K562 (cell line): Measurements from ENCODE around the gene GSS. TPM values are rescaled to one million over a fixed set of nuclear protein-coding genes. Genes with fewer than 3 reads are reported as not detected.

Experiments used
- BMI1 ChIP-seq: fragments of 150-350 bp; IDR thresholded peaks from 2 replicates; pipeline ENCODE4 v1.6.1; 2014; ENCODE audit warnings: low read length
- BRF1 ChIP-seq: IDR thresholded peaks from 3 replicates; pipeline ENCODE4 v1.6.1; 2011; ENCODE audit warnings: borderline replicate concordance, mild to moderate bottlenecking; ENCODE audit not compliant: insufficient read length; ENCODE audit errors: extremely low read depth
- CBX2 ChIP-seq: fragments of 200-600 bp; sonication (generic); IDR thresholded peaks from one replicate; pipeline ENCODE4 v1.6.1; 2012; ENCODE audit warnings: mild to moderate bottlenecking, low read length, inconsistent platforms; ENCODE audit not compliant: insufficient read depth, poor library complexity, severe bottlenecking
- CHCHD3 ChIP-seq: fragments of 250-450 bp; sonication (Bioruptor Pico); IDR thresholded peaks from 2 replicates; pipeline ENCODE4 v2.1.2; 2022; ENCODE audit warnings: mild to moderate bottlenecking
- CREBBP ChIP-seq: IDR thresholded peaks from one replicate; pipeline ENCODE4 v1.6.1; 2012; ENCODE audit warnings: low read depth, mild to moderate bottlenecking, control low read depth, inconsistent platforms, low read length
- FOXO4 ChIP-seq: fragments of 450-650 bp; formaldehyde crosslinking; IDR thresholded peaks from 2 replicates; pipeline ENCODE4 v1.4.0; 2020; ENCODE audit warnings: mild to moderate bottlenecking, moderate library complexity
- HNRNPH1 ChIP-seq: fragments of 200-400 bp; formaldehyde crosslinking; optimal IDR thresholded peaks from 2 replicates; pipeline ENCODE3; 2017; ENCODE audit warnings: low read depth, mild to moderate bottlenecking, low read length, moderate library complexity
- KDM4B ChIP-seq, 2 experiments: fragments of 450-650 bp in 1 of 2; sonication (generic) in 1 of 2; IDR thresholded peaks; 2 replicates each; pipeline ENCODE4 v1.6.1; 2016 to 2017; ENCODE audit warnings: borderline replicate concordance in 2 of 2, antibody characterized with exemption in 1 of 2, low read depth in 1 of 2, mild to moderate bottlenecking in 1 of 2
- KLF13 ChIP-seq: fragments of 450-650 bp; IDR thresholded peaks from 2 replicates; pipeline ENCODE4 v1.6.1; 2016; ENCODE audit warnings: missing genetic modification characterization, low read depth, mild to moderate bottlenecking, missing compliant biosample characterization, moderate library complexity, borderline replicate concordance
- MAX ChIP-seq: sonication (generic); formaldehyde crosslinking; IDR thresholded peaks from 2 replicates; pipeline ENCODE4 v1.9.0; 2022; ENCODE audit warnings: mild to moderate bottlenecking, missing genetic modification reagents
- RBM22 ChIP-seq: fragments of 200-400 bp; formaldehyde crosslinking; IDR thresholded peaks from 2 replicates; pipeline ENCODE4 v1.6.1; 2018; ENCODE audit warnings: low read length, low read depth; ENCODE audit not compliant: poor library complexity, severe bottlenecking
- RNF219 ChIP-seq: fragments of 250-450 bp; sonication (Bioruptor Pico); IDR thresholded peaks from 2 replicates; pipeline ENCODE4 v1.5.0; 2022; ENCODE audit warnings: mild to moderate bottlenecking
- SRSF7 ChIP-seq: fragments of 200-400 bp; formaldehyde crosslinking; optimal IDR thresholded peaks from 2 replicates; pipeline ENCODE3; 2017; ENCODE audit warnings: mild to moderate bottlenecking, low read depth, low read length
- TAF1 ChIP-seq: IDR thresholded peaks from 2 replicates; pipeline ENCODE4 v1.6.1; 2011; ENCODE audit warnings: mild to moderate bottlenecking, low read length, moderate library complexity; ENCODE audit not compliant: insufficient read depth, control insufficient read depth, severe bottlenecking; ENCODE audit errors: extremely low read depth
- USF1 ChIP-seq: sonication (generic); formaldehyde crosslinking; IDR thresholded peaks from 2 replicates; pipeline ENCODE4 v1.9.0; 2022; ENCODE audit warnings: mild to moderate bottlenecking, missing genetic modification reagents
- ZHX1 ChIP-seq: fragments of 150-350 bp; conservative IDR thresholded peaks from 2 replicates; pipeline ENCODE4 v1.6.1; 2014; ENCODE audit warnings: low read length
- ZNF224 ChIP-seq: sonication (generic); formaldehyde crosslinking; IDR thresholded peaks from 2 replicates; pipeline ENCODE4 v1.8.0; 2022; ENCODE audit warnings: mild to moderate bottlenecking, missing genetic modification reagents
- ZNF699 ChIP-seq: fragments of 250-450 bp; sonication (Bioruptor Pico); IDR thresholded peaks from 2 replicates; pipeline ENCODE4 v1.8.0; 2021; ENCODE audit warnings: mild to moderate bottlenecking, moderate library complexity; ENCODE audit not compliant: insufficient replicate concordance
- ZNF707 ChIP-seq: fragments of 250-450 bp; sonication (Bioruptor Pico); conservative IDR thresholded peaks from 2 replicates; pipeline ENCODE4 v1.8.0; 2022; ENCODE audit warnings: inconsistent platforms, mild to moderate bottlenecking, moderate library complexity
- ZNF717 ChIP-seq: fragments of 250-450 bp; sonication (Bioruptor Pico); IDR thresholded peaks from 2 replicates; pipeline ENCODE4 v1.5.0; 2021
- polyA plus RNA-seq, 8 experiments: library from polyadenylated mRNA; depleted of rRNA in 4 of 8; stranded (reverse) in 5 of 8; unstranded in 3 of 8; fragments of >200 nt; fragmentation: Nextera tagmentation in 2 of 8; fragmentation: Illumina TruSeq in 1 of 8; extraction: Ambion mirVana in 2 of 8; extraction: Trizol in 1 of 8; gene quantifications; 2 replicates each; pipeline versions ENCODE4 v1.2.1 to v1.2.3, GENCODE V29; 2011 to 2014; ENCODE audit warnings: inconsistent platforms in 1 of 8, missing spikeins in 1 of 8
- total RNA-seq, 7 experiments: library from RNA; depleted of rRNA in 6 of 7; stranded (reverse); fragments of >200 nt in 6 of 7; fragmentation: Illumina TruSeq in 2 of 7; extraction: Trizol in 2 of 7; gene quantifications; 2 replicates each; pipeline versions ENCODE4 v1.2.1 to v1.2.3, GENCODE V29; 2011 to 2021; ENCODE audit warnings: low replicate concordance in 1 of 7

GSS gene
- total and polyA plus RNA-seq, 9 of the 15 experiments (the other 6 are each of a cell fraction or from before 2014, with no cell fraction given): 18.4 to 165 (median 89.4) TPM

- TF ChIP-seq BMI1 (no peak), BRF1 (no peak), SRSF7 (no peak), RBM22 (no peak), KDM4B (IDR thresholded peaks at IDR 0.05; ENCODE audit: borderline replicate concordance in 2 of 2, low read depth in 1 of 2) (peak in 1 of 2 experiments; percentile 79; a peak in 1 of 4 replicates), KLF13 (tag) (no peak), CHCHD3 (CRISPR knock-in tag) (no peak), ZNF717 (CRISPR knock-in tag) (no peak), RNF219 (CRISPR knock-in tag) (no peak), CREBBP (no peak), ZNF699 (CRISPR knock-in tag) (no peak), ZHX1 (no peak), FOXO4 (CRISPR knock-in tag) (no peak), CBX2 (no peak), USF1 (CRISPR knock-in tag) (peak; percentile 50), TAF1 (peak; percentile 99), ZNF707 (CRISPR knock-in tag) (no peak), MAX (CRISPR knock-in tag) (peak; percentile 82), HNRNPH1 (no peak), ZNF224 (no peak)
Observed at GRCh38 chr20:34955231-34956040, at the start of gene GSS, which contains the start of gene MYH7B (continued).
